ENCODE data around the gene PCDHGA1. TPM values are rescaled to one million over a fixed set of nuclear protein-coding genes. Genes with fewer than 3 reads are reported as not detected.
"Not testable (repeated sequence)": the region's sequence is repeated elsewhere in the genome, so short reads cannot be mapped to it uniquely, and the experiment has no call there.

The PCDHGA1 gene
- total and polyA plus RNA-seq, 12 donors, result 0.09 to 0.96 (median 0.30) TPM

GRCh38 chr5:141431286-141431685 lies 101.0 kb downstream of the PCDHGA1 start:
- H3K4me1 ChIP-seq (replicated peaks in 1 of 2), result peaks cover 0 to 7% of the 10 kb centered on the region in 2 donors
- H3K9me3 ChIP-seq (replicated peaks in 1 of 3), result peaks cover 3 to 48% (median 4%) of the 10 kb centered on the region in 3 donors
- H3K4me3 ChIP-seq, result peak overlapping the region in 2 of 4 donors; percentile 9 to 14
- TF ChIP-seq, protein P1, sequence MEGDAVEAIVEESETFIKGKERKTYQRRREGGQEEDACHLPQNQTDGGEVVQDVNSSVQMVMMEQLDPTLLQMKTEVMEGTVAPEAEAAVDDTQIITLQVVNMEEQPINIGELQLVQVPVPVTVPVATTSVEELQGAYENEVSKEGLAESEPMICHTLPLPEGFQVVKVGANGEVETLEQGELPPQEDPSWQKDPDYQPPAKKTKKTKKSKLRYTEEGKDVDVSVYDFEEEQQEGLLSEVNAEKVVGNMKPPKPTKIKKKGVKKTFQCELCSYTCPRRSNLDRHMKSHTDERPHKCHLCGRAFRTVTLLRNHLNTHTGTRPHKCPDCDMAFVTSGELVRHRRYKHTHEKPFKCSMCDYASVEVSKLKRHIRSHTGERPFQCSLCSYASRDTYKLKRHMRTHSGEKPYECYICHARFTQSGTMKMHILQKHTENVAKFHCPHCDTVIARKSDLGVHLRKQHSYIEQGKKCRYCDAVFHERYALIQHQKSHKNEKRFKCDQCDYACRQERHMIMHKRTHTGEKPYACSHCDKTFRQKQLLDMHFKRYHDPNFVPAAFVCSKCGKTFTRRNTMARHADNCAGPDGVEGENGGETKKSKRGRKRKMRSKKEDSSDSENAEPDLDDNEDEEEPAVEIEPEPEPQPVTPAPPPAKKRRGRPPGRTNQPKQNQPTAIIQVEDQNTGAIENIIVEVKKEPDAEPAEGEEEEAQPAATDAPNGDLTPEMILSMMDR (IDR thresholded peaks at IDR 0.05), result no peak
- TF ChIP-seq POLR2A (IDR thresholded peaks at IDR 0.05), result peak in 1 of 2 donors; percentile 43
- 10 to 19% (median 14%) methylated on average over 10 to 37 of the region's 37 CpGs for WGBS, 4 donors
- H3K27me3 ChIP-seq, result no peaks in the 10 kb centered on the region
- H3K36me3 ChIP-seq (replicated peaks in 1 of 2), result no peaks in the 10 kb centered on the region
- intact Hi-C loops (cut with DNase I), result no loop called here
- H3K27ac ChIP-seq, result peak overlapping the region in 2 of 5 donors; percentile 7 to 81
- peak in 3 of 7 donors; percentile 25 to 46 (median 38) for DNase-seq

DNA sequence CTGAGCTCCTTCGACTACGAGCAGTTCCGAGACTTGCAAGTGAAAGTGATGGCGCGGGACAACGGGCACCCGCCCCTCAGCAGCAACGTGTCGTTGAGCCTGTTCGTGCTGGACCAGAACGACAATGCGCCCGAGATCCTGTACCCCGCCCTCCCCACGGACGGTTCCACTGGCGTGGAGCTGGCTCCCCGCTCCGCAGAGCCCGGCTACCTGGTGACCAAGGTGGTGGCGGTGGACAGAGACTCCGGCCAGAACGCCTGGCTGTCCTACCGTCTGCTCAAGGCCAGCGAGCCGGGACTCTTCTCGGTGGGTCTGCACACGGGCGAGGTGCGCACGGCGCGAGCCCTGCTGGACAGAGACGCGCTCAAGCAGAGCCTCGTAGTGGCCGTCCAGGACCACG lies 102.0 kb downstream of the PCDHGA1 start:
- peak overlapping the region in 1 of 4 donors; percentile 14 for H3K4me3 ChIP-seq
- intact Hi-C loops (cut with DNase I); H3K4me1 ChIP-seq (replicated peaks in 1 of 2); DNase-seq; H3K27me3 ChIP-seq; H3K27ac ChIP-seq; H3K36me3 ChIP-seq (replicated peaks in 1 of 2): not testable (repeated sequence)
- H3K9me3 ChIP-seq (replicated peaks in 1 of 3), result peaks cover 3 to 38% (median 4%) of the 10 kb centered on the region in 3 donors
- WGBS, 4 donors, result 27 to 90% (median 28%) methylated on average over 2 to 38 of the region's 38 CpGs; no CpG with 5 or more reads in 1 of the 4 donors

DNA sequence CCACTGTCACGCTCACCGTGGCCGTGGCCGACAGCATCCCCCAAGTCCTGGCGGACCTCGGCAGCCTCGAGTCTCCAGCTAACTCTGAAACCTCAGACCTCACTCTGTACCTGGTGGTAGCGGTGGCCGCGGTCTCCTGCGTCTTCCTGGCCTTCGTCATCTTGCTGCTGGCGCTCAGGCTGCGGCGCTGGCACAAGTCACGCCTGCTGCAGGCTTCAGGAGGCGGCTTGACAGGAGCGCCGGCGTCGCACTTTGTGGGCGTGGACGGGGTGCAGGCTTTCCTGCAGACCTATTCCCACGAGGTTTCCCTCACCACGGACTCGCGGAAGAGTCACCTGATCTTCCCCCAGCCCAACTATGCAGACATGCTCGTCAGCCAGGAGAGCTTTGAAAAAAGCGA lies 102.4 kb downstream of the PCDHGA1 start:
- H3K9me3 ChIP-seq (replicated peaks in 1 of 3), result peaks cover 3 to 34% (median 4%) of the 10 kb centered on the region in 3 donors
- H3K27ac ChIP-seq; H3K4me1 ChIP-seq (replicated peaks in 1 of 2); H3K27me3 ChIP-seq; intact Hi-C loops (cut with DNase I); DNase-seq; H3K4me3 ChIP-seq; H3K36me3 ChIP-seq (replicated peaks in 1 of 2): not testable (repeated sequence)
- 26 to 34% (median 30%) methylated on average over 7 to 29 of the region's 29 CpGs for WGBS, 4 donors

GRCh38 chr5:141434006-141434405 lies 103.7 kb downstream of the PCDHGA1 start:
- H3K36me3 ChIP-seq (replicated peaks in 1 of 2), result no peaks in the 10 kb centered on the region
- no peak overlapping the region for H3K27ac ChIP-seq
- TF ChIP-seq, protein P1 (IDR thresholded peaks at IDR 0.05), result no peak
- TF ChIP-seq POLR2A (IDR thresholded peaks at IDR 0.05), result no peak
- H3K4me1 ChIP-seq (replicated peaks in 1 of 2), result peaks cover 0 to 7% of the 10 kb centered on the region in 2 donors
- H3K9me3 ChIP-seq (replicated peaks in 1 of 3), result peaks cover 3 to 21% (median 4%) of the 10 kb centered on the region in 3 donors
- 74 to 93% (median 83%) methylated on average over 2 of the region's 2 CpGs for WGBS, 4 donors
- H3K4me3 ChIP-seq, result no peak overlapping the region
- H3K27me3 ChIP-seq, result no peaks in the 10 kb centered on the region
- DNase-seq, result no peak
- intact Hi-C loops (cut with DNase I), result no loop called here

- no peak for DNase-seq
- Histone ChIP-seq H3K36me3 (replicated peaks in 1 of 2) (no peaks in the 10 kb centered on the region), H3K27ac (no peak overlapping the region), H3K9me3 (replicated peaks in 1 of 3) (peaks cover 0 to 4% (median 0%) of the 10 kb centered on the region in 3 donors), H3K4me3 (no peak overlapping the region), H3K4me1 (replicated peaks in 1 of 2) (no peaks in the 10 kb centered on the region), H3K27me3 (no peaks in the 10 kb centered on the region)
- no peak for TF ChIP-seq POLR2A (IDR thresholded peaks at IDR 0.05)
- TF ChIP-seq, protein P1 (IDR thresholded peaks at IDR 0.05), result no peak
- WGBS, 4 donors, result 88 to 94% (median 92%) methylated on average over 2 of the region's 2 CpGs
- intact Hi-C loops (cut with DNase I), result no loop called here
These were observed 106.9 kb downstream of the PCDHGA1 start for GRCh38 chr5:141437221-141437620.
